ENCODE data around the gene LRRC4. TPM values are rescaled to one million over a fixed set of nuclear protein-coding genes. Genes with fewer than 3 reads are reported as not detected.
A peak's percentile ranks its signal among the peaks of the same experiment; 100 is the strongest.

Gene LRRC4
- total RNA-seq, 1 experiment from 2014 or later, result not detected

- DNase-seq (ENCODE audit: low read depth), result no peak
These were observed 23.1 kb downstream of the LRRC4 start for GRCh38 chr7:128008141-128008540.

- no peak for DNase-seq (ENCODE audit: low read depth)
These were observed 23.9 kb downstream of the LRRC4 start for GRCh38 chr7:128007303-128007680.

GRCh38 chr7:128006550-128007302 lies 24.5 kb downstream of the LRRC4 start:
- no peak for DNase-seq (ENCODE audit: low read depth)

GRCh38 chr7:128005759-128006159 lies 25.5 kb downstream of the LRRC4 start:
- no peak for DNase-seq (ENCODE audit: low read depth)

GRCh38 chr7:128005117-128005516 lies 26.1 kb downstream of the LRRC4 start:
- no peak for DNase-seq (ENCODE audit: low read depth)

GRCh38 chr7:128004623-128005022 lies 26.6 kb downstream of the LRRC4 start:
- DNase-seq (ENCODE audit: low read depth), result no peak

GRCh38 chr7:128003787-128004186 lies 27.4 kb downstream of the LRRC4 start:
- DNase-seq (ENCODE audit: low read depth), result no peak

GRCh38 chr7:128003167-128003566 lies 28.1 kb downstream of the LRRC4 start:
- DNase-seq (ENCODE audit: low read depth), result no peak

GRCh38 chr7:128000854-128001265 lies 30.4 kb downstream of the LRRC4 start:
- DNase-seq (ENCODE audit: low read depth), result no peak

GRCh38 chr7:128000048-128000447 lies 31.2 kb downstream of the LRRC4 start:
- DNase-seq (ENCODE audit: low read depth), result no peak

GRCh38 chr7:127998671-127999070 lies 32.6 kb downstream of the LRRC4 start:
- DNase-seq (ENCODE audit: low read depth), result no peak

- DNase-seq (ENCODE audit: low read depth), result no peak
These were observed 33.9 kb downstream of the LRRC4 start for GRCh38 chr7:127997226-127997922.

GRCh38 chr7:127996253-127997071 lies 34.8 kb downstream of the LRRC4 start:
- no peak for DNase-seq (ENCODE audit: low read depth)

- DNase-seq (ENCODE audit: low read depth), result no peak
These were observed 35.4 kb downstream of the LRRC4 start for GRCh38 chr7:127995881-127996215.

GRCh38 chr7:127995156-127995880 lies 35.9 kb downstream of the LRRC4 start:
- DNase-seq (ENCODE audit: low read depth), result no peak

- DNase-seq (ENCODE audit: low read depth), result no peak
These were observed 37.2 kb downstream of the LRRC4 start for GRCh38 chr7:127993987-127994386.

GRCh38 chr7:127993317-127993716 lies 37.9 kb downstream of the LRRC4 start:
- no peak for DNase-seq (ENCODE audit: low read depth)

GRCh38 chr7:127988751-127989150 lies 42.5 kb downstream of the LRRC4 start:
- DNase-seq (ENCODE audit: low read depth), result no peak

GRCh38 chr7:127986581-127987521 lies 44.4 kb downstream of the LRRC4 start:
- DNase-seq (ENCODE audit: low read depth), result no peak

GRCh38 chr7:127983804-127984332 lies 47.4 kb downstream of the LRRC4 start:
- DNase-seq (ENCODE audit: low read depth), result peak; percentile 11
